CD1c-positive myeloid dendritic cell (primary cell): ENCODE results near the gene ATP6V0B.

Experiments used
- DNase-seq: peaks from one replicate; pipeline ENCODE4 v3.0.0-alpha.2; 2016; ENCODE audit errors: extremely low spot score

The ATP6V0B gene

DNA sequence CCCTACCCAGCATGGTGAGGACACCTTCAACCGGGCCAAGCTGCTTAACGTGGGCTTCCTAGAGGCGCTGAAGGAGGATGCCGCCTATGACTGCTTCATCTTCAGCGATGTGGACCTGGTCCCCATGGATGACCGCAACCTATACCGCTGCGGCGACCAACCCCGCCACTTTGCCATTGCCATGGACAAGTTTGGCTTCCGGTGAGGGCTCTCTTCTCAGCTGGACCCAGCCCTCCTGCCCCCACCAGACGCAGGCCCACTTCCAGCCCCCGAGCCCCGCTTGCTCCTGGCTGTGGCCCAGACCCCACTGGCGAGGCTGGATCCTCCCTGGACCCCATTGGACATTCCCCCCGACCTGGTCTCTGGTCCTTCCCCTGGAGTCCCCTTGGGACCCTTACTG is 10.1 kb downstream of the ATP6V0B start:
- no peak for DNase-seq

DNA sequence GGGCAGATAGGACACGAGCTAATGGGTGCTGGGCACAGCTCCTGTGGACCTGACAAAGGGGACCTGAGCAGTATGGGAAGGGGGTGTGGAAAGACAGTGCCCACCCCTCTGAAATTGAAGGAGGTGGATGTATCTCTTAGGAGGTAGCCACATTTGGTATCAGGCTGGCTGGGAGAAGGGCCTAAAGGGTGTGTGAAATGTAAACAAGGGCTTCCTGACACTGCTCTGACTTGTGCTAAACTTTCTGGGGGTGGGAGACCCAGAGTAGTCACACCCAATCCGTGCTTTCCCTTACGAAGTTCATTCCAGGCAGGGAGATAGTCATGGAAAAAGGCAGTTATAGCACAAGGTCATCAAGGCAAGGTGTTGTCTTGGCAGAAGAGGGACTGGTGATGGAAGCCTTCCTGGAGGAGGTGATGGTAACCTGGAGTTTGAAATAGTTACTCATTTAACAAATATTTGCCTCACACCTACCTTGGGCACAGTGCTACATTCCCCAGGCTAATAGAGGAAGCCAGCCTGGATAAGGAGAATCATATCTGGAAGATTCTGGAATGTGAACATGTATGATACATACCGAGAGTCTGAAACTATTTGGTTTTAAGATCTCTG is 11.3 kb downstream of the ATP6V0B start:
- DNase-seq, result no peak

DNA sequence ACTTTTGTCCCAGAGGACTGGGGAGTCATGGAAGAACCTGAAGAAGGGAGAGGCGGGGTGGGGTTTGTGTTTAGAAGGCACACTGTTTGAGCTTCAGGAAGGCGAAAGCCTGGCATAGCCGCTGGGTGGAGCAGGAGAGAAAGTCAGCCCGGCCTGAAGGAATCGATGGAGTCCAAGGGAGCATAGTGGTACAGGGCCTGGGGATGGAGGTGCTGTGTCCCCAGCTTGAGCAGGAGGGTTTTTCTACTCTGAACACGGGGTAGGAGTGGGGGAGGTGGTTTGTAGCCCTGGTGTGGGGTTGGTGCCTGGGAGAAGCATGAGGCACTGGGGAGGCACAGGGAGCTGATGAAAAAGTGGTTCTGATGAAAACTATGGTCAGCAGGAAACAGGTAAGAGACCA is 12.0 kb downstream of the ATP6V0B start:
- DNase-seq, result no peak

DNA sequence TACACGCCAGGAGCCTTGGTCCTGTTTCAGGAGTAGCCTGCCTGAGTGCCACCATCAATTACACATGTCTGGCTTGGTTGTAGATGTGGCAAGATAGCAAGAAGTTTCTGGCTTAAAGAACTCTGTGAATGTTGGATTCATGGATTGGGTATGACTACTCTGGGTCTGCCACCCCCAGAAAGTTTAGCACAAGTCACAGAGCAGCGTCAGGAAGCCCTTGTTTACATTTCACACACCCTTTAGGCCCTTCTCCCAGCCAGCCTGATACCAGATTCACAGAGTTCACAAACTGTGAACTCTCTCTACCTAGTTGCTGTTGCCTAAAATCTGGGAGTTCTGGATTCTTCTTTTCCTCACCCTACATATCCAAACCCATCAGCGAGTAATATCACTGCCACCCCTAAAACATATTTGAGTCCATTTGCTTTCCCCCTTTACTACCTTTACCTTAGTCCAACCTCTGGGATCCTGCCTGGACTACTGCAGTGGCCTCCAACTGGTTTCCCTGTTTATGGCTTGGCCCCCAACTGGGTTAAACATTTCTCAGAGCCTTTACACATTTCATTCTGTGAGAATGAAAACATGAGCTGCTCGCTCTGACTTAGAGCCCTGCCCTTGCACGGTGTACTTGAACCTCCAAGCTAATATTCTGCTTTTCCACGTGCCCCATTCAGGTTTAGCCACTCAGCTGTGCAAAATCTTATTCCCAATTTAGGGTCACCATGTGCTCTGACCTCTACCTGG is 12.6 kb downstream of the ATP6V0B start:
- no peak for DNase-seq

DNA sequence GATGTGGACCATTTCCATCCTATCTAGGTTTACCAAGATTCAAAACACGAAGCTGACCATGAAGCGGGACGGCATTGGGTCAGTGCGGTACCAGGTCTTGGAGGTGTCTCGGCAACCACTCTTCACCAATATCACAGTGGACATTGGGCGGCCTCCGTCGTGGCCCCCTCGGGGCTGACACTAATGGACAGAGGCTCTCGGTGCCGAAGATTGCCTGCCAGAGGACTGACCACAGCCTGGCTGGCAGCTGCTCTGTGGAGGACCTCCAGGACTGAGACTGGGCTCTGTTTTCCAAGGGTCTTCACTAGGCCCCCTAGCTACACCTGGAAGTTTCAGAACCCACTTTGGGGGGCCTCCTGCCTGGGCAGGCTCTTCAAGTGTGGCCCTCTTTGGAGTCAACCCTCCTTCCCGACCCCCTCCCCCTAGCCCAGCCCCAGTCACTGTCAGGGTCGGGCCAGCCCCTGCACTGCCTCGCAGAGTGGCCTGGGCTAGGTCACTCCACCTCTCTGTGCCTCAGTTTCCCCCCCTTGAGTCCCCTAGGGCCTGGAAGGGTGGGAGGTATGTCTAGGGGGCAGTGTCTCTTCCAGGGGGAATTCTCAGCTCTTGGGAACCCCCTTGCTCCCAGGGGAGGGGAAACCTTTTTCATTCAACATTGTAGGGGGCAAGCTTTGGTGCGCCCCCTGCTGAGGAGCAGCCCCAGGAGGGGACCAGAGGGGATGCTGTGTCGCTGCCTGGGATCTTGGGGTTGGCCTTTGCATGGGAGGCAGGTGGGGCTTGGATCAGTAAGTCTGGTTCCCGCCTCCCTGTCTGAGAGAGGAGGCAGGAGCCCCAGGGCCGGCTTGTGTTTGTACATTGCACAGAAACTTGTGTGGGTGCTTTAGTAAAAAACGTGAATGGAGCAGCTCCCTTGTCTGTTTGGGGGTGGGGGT is 15.8 kb downstream of the ATP6V0B start:
- DNase-seq, result no peak

DNA sequence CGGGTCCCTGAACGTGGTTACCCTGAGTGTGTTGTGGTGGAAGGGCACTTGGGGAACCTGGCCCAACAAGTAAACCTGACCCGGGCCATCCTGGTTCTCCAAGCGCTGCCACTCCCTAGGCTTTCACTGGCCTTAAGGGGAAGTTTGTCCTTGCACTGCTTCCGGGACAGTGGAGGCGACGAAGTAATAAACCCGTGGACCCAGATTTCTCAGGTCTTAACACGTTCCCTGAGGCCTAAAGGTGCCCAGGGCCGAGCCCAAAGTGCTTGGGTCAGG is 16.4 kb downstream of the ATP6V0B start:
- no peak for DNase-seq

DNA sequence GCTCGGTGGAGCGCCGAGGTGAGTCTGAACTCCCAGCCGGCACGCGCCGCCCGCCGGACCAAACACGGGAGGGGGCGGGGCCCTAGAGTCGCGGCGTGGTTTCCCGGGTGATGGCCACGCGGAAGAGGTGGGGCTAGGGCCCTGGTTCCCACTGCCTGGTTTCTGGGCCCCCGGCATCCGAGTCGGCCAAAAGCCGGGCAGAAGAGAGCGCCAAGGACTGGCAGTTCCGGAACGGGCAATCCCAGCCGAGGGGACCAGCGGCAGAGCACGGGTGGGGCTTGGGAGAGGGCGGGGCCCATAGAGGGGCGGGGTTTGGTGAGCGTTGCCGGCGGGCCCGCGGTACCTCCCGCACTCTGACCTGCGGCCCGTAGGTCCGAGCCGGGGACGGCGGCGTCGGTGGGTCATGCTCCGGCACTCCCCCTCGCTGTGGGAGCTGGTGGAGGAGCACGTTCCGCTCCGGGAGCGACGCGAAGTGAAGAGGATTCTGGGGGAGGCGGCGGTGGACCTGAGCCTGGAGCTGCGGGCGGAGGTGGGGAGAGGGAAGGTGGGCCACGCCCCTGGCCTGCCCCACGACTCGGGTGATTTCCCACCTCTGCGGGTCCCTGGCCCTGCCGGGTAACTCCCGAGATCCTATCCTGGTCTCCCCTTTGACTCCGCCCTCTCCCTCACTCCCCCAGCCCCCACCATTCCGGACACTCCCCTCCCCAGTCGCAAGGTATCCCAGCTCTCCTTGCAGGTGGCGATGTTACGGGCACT is 16.9 kb downstream of the ATP6V0B start, which contains the start of gene CCDC24:
Gene CCDC24, plus strand, starts transcription at position 124 of the 756 bp plus-strand sequence. Its CDS starts 280 bp downstream, at position 404.
- peak; percentile 84 for DNase-seq

DNA sequence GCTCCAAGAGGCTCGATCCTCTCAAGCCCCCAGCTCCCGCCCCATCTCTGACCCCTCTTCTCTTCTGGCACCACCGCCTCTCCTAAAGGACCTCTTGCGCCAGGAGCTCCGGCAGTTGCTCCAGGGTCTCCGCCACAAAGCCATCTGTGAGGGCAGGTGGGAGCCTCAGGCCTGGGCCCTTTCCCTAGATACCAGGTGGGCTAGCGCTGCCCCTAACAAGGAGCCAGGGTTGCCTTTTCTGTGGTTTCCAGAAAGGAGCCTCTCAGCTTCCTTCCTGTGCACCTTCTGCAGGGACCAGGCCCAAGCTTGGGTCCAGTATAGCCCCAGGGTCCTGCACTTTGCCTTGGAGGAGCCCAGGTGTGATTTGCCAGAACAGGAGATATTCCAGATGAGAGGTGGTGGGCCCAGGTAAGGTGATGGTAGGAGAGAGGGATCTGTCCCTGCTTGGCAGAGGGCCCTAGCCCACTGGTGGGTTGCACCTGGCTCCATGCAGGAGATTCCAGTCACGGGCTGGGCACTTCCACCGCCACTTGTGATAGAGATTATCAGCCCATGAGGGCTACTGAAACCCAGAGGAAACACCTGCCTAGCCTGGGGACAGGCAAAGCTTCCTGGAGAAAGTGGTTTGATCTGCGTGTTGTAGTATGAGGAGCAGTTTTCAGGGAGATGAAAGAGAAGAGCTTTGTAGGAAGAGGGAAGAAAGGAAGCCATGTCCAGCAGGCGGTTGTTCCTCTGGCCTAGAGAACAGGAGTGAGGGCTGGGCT is 17.7 kb downstream of the ATP6V0B start:
- DNase-seq, result no peak

DNA sequence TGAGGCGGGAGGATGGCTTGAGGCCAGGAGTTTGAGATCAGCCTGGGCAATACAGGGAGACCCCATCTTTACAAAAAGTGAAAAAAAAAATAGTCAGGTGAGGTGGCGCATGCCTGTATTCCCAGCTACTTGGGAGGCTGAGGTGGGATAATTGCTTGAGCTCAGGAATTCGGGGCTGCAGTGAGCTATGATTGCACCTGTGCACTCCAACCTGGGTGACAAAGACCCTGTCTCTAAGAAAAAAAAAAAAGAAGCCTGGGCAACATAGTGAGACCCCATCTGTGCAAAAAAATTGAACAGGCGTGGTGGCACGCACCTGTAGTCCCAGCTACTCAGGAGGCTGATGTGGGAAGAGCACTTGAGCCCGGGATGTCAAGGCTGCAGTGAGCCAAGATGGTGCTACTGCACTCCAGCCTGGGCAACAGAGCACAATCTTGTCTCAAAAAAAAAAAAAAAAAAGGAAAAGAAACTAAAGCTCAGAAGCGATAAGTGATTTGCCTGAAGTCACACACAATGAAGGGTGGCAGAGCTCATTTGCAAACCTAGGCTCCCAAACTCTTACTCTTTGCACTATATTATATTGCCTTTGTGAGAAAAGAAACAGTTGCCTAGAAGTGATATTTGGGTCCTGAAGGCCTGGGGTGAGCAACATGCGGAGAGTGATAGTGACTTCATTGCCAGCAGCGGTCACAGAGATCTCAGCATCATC is 18.6 kb downstream of the ATP6V0B start:
- DNase-seq, result no peak

DNA sequence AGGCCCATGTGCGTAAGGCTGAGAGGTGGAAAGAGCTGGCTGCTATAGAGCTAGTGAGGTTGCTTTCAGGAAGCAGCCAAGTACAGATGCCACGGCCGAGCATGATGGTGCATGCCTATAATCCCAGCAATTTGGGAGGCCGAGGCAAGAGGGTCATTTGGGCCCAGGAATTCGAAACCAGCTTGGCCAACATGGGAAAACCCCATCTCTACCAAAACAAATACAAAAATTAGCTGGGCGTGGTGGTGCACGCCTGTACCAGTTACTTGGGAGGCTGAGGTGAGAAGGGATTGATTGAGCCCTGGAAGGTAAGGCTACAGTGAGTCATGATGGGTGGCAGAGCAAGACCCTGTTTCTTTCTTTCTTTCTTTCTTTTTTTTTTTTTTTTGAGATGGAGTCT is 19.3 kb downstream of the ATP6V0B start:
- DNase-seq, result no peak

DNA sequence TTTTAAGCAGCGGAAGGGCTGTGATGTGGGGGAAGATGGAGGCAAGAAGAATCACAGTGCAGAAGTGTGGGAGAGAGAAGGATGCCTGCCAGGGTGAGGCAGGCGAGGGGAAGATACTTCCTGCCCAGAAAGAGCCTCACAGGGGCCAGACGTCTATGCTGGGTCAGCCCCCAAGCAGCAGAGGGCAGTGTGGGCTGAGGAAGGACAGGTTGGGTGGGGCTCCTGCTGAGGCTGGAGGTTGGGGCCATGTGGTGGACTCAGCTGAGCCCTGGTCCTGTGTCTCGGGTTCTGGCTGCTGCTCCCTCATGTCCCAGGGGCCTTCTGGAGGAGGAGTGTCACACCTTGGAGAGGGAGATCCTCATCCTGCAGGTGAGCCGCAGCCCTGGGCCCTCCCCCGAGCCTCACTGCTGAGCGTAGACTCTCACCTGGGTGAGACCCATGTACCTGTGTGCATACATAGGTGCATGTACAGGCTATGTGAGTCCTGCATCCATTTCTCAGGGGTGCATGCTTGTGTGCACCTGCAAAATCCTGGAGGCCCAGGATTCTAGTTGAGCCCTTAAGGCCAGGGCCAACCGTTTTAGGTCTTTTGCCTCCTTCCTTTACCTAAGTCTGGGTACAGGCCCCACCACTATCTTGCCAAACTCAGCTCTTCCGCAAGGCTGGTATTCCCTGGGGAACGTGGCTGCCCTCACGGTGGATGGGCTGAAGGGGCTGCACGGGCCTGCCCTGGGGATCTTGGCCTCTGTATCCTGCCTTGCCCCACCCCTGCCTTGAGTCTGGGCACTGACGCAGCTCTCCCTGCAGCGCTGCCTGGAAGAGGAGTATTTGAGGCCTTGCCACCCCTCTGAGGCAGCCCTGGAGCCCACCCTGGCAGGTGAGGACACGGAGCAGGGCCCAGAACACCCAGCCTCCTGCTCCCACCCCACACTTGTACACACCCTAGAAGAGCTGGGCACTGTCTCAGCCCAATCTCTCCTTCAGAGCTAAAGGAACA is 20.3 kb downstream of the ATP6V0B start:
- no peak for DNase-seq

DNA sequence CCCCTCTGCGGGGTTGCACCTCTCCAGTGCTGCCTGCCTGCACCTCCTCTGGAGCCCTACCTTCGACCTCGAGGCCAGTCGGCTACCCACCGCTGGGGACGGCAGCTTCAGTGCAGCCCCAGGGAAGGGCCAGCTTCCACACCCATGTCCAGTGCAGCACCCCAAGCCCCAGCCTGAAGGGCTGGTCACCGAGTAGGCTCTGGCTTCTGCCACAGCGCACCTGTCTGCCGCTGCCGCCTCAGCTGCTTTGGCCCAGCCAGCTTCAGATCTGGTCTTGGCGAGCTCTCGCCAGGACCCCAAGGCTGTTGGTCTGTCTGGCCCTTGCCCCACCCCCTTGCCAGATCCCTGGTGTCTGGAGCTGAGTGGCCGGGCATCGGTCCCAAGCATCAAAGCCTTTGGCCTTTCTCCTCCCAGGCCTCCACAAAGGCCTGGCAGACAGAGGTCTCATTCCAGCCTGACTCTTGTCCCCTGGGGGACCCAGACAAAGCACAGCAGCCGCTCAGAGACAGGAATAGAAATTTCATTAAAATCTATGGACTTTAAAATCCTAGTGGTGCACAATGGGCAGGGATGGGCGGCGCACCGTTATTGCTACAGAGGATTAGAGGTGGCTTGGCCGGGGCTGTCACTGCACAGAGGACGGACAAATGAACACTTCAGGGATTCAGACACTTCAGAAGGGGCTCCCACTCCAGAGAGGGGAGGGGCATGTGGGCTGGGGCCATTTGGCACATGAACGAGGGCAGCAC is 21.4 kb downstream of the ATP6V0B start:
- no peak for DNase-seq

DNA sequence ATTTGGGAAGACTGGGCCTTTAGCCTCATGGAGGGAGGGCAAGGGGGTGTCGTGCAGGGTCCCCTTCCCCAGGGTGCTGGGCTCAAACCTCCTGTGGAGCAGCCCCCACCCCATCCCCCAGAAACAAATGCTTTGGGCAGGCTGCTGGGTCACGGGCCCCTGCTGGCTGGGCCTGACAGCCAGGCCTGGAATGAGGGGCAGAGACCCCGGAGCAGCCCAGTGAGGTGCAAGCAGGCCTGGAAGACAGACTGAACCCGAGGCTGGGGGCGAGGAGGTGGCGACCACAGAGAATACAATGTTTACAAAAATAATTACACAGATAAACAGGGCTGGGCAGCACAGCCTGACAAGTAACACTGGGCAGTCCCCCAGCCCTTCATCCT is 22.0 kb downstream of the ATP6V0B start:
- no peak for DNase-seq

DNA sequence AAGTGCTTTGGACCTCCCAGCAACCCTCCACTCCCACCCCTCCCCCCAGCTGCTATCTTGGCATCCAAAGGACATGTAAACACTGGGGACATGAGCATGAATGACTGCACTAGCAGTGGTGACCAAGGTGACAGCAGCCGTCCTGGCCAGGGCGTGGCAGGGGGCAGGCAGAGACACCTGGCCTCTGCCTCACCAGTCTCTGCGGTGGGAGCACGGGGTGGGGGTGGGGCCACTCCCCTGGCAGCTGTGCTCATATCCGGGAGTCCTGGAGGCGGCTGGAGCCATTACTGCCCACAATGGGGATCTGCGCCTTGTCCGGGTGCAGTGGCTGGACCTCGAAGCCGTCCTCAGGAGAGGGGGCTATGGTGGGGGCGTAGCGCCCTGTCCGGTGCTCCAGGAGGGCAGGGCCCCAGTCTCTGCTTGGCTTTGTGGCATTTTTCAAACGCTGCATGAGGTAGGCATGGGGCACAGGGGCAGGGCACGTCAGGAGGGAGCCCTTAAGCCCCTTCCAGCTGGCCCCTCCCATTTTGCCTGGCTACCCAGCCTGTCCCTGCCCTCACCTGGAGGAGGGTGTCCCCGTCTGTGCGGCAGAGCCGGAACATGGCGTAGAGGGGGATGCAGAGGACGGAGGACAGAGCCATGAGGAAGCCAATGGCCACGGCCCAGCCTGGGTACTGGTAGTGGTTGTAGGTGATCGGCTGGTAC is 22.7 kb downstream of the ATP6V0B start:
- DNase-seq, result no peak

DNA sequence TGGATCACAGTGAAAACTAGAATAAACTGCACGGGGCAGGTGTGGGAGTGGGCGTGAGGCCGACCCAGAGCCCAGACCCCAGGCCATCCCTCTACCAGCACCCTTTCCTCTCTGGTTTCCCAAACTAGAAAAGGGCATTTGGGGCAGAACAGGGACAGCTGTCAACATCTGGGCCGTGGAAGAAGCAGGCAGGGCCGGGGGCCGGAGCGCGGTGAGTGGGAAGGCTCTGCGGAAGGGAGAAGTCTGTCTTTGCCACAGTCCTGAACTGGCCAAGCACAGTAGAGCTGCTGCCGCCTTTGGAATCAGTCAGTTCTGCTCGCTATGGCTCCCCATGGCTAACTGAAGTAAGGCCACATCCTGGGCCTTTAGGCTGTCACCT is 23.2 kb downstream of the ATP6V0B start:
- DNase-seq, result no peak

DNA sequence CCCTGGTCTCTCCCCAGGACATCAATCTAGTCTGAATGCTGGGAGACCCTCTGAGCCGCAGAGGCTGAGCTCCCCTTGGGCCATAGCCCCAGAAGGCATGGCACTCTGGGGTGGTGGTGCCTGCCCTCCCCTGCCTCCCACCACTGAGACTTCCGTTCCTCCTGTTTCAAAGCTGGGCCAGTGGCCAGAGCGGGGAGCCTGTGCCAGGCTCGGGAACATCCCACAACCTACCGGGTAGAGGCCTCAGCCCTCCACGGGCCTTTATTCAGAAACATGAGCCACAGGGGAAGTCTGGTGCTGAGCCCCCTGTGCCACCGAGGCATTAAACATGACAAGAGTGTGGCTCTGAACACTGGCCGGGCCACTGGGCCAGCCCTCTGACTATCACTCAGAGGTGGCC is 24.7 kb downstream of the ATP6V0B start:
- DNase-seq, result no peak

DNA sequence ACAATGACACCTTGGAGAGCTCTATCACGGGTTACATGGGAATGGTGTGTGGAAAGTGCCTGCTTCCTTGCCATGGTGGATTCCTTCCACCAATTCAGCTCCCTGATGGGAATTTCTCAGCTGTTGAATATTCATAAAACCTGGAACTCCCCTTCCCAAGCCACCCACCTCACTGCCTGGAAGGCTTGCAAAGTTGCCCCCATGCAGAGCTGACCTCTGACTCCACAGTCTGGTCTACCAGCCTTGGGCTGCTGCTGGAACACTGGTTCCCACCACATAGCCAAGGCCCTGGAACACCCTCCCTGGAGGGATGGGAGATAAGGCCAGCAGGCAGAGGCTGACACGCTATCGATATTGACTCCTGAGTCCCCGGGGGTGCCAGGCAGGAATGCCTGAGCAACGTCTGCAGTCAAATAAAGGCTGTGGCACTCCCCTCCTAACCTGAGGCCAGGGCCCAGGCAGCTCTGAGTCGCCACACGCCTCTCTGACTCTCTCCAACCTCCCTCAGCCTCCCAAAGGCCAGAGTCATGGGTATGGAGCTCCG is 25.4 kb downstream of the ATP6V0B start:
- no peak for DNase-seq

DNA sequence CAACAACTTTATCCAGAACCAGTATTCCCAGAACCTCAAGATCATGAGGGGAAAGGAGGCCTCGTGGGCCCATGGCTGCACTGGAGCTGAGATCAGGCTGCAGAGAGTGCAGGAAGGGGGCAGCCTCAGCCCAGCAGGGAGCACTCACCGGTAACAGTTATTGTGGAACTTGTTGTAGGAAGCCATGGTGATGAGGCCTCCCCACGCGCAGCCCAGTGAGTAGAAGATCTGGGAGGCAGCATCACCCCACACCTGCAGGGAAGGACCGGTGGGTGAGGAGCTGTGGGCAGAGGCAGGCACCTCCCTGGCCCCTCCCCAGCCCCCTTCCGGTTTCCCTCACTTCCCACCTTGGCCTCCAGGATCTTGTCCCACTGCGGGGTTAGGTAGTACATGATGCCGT is 27.4 kb downstream of the ATP6V0B start:
- no peak for DNase-seq
